BLaER1 treated with 17β-estradiol and CSF1 and Interleukin-3, amounts not matched to agents 10 nM and 100 nM (cell line): Measurements from ENCODE around the gene ABCA7.
A peak's percentile ranks its signal among the peaks of the same experiment; 100 is the strongest.

Source experiments
- H3K27ac ChIP-seq, 11 experiments: shearing (Covaris generic); formaldehyde crosslinking; 2 replicates each; pipeline ENCODE4 v1.8.1; 2022
- H3K27me3 ChIP-seq, 11 experiments: shearing (Covaris generic); formaldehyde crosslinking; 2 replicates each; pipeline ENCODE4 v1.8.1; 2022
- H3K36me3 ChIP-seq, 11 experiments: shearing (Covaris generic); formaldehyde crosslinking; 2 replicates each; pipeline ENCODE4 v1.8.1; 2022
- H3K4me1 ChIP-seq, 10 experiments: shearing (Covaris generic); formaldehyde crosslinking; 2 replicates each; pipeline ENCODE4 v1.8.1; 2022
- H3K4me2 ChIP-seq, 11 experiments: shearing (Covaris generic); formaldehyde crosslinking; 2 replicates each; pipeline ENCODE4 v1.8.1; 2022
- H3K4me3 ChIP-seq, 10 experiments: shearing (Covaris generic); formaldehyde crosslinking; 2 replicates each; pipeline ENCODE4 v1.8.1; 2022
- H3K9ac ChIP-seq, 11 experiments: shearing (Covaris generic); formaldehyde crosslinking; 2 replicates each; pipeline ENCODE4 v1.8.1; 2022
- H3K9me3 ChIP-seq, 11 experiments: shearing (Covaris generic); formaldehyde crosslinking; replicated peaks in 1 of 11; 2 replicates each; pipeline ENCODE4 v1.8.1; 2022
- H4K20me1 ChIP-seq, 11 experiments: shearing (Covaris generic); formaldehyde crosslinking; 2 replicates each; pipeline ENCODE4 v1.8.1; 2022
- Cebpa-rat ChIP-seq, 11 experiments: shearing (Covaris generic); IDR thresholded peaks; 2 replicates each; pipeline ENCODE4 v1.8.1; 2022

The ABCA7 gene

DNA sequence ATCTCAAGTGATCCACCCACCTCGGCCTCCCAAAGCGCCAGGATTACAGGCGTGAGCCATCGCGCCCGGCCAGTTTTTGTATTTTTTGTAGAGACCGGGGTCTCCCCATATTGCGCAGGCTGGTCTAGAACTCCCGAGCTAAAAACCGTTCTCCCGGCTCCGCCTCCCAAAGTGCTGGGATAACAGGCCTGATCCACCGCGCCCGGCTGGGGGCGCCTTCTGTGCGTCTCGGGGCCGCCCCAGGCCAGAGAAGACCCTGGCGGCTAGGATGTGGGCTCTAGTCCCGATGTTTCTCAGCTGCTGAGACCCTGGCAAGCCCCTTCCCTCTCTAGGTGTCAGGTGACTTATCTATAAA is 30.6 kb downstream of the ABCA7 start:
- H4K20me1 ChIP-seq, result peaks cover 42 to 71% (median 60%) of the 10 kb centered on the region in 11 experiments; a peak in 21 of 22 replicates
- no peaks in the 10 kb centered on the region for H3K27me3 ChIP-seq
- H3K9me3 ChIP-seq, result no peaks in the 10 kb centered on the region
- H3K4me1 ChIP-seq, result peaks cover 72 to 86% (median 77%) of the 10 kb centered on the region in 10 experiments
- peak overlapping the region in 9 of 11 experiments; percentile 5 to 95 (median 33); a peak in 6 of 22 replicates for H3K9ac ChIP-seq
- peak overlapping the region in 7 of 11 experiments; percentile 12 to 99 (median 32); a peak in 11 of 22 replicates for H3K27ac ChIP-seq
- peaks cover 64 to 72% (median 68%) of the 10 kb centered on the region in 11 experiments for H3K36me3 ChIP-seq
- peak overlapping the region in 10 of 11 experiments; percentile 24 to 99 (median 94); a peak in 16 of 22 replicates for H3K4me2 ChIP-seq
- TF ChIP-seq Cebpa-rat (IDR thresholded peaks at IDR 0.05), result no peak
- H3K4me3 ChIP-seq, result no peak overlapping the region; a peak in 1 of 20 replicates

DNA sequence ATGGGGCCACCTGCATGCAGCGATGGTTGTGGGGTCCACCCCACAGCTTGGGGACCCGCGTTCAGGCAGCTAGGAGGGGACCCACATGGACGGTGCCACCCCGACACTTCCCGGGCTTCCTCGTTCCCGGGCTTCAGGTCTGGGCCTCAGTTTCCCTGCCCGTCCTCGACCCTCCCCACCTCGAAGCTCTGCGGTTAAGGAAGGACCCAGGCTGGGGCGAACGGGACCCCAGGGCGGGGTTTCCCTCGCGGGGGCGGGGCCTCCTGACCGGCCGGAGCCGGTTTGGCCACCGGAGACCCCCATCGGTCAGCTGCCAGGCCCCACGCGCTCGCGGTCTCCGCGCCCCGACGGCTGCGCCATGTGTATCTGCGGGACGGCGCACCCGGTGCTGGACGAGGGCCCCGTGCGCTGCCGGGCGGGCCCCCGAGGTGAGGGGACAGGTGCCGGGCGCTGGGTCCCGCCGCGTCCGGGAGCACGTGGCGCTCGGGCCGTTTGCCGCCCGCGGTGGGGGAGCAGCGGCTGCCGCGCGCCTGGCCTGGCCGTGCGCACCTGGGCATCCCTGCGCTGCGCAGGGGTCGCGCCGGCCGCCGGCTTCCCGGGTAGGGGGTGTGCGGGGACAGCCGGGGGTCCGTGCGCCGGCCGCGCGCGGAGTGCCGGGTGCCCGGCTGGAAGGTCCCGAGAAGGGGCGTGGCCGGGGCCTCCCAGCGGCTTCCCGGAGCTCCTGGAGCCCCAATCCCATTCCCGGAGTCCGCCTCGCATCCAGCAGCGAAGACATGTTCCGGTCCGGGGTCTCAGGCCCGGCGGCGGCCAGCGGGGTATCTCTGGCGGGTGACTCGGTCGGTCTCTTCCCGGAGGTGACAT is 31.3 kb downstream of the ABCA7 start:
- peaks cover 70 to 78% (median 74%) of the 10 kb centered on the region in 11 experiments for H3K36me3 ChIP-seq
- peak overlapping the region; percentile 0 to 95 (median 27); a peak in 8 of 22 replicates for H3K9ac ChIP-seq
- H3K27me3 ChIP-seq, result no peaks in the 10 kb centered on the region
- no peak overlapping the region for H3K4me3 ChIP-seq
- peak overlapping the region in 7 of 11 experiments; percentile 12 to 99 (median 32); a peak in 11 of 22 replicates for H3K27ac ChIP-seq
- H3K4me2 ChIP-seq, result peak overlapping the region in 10 of 11 experiments; percentile 24 to 99 (median 94); a peak in 19 of 22 replicates
- TF ChIP-seq Cebpa-rat (IDR thresholded peaks at IDR 0.05), result no peak
- peaks cover 72 to 86% (median 77%) of the 10 kb centered on the region in 10 experiments for H3K4me1 ChIP-seq
- H4K20me1 ChIP-seq, result peaks cover 46 to 77% (median 66%) of the 10 kb centered on the region in 11 experiments; a peak in 21 of 22 replicates
- H3K9me3 ChIP-seq, result no peaks in the 10 kb centered on the region

DNA sequence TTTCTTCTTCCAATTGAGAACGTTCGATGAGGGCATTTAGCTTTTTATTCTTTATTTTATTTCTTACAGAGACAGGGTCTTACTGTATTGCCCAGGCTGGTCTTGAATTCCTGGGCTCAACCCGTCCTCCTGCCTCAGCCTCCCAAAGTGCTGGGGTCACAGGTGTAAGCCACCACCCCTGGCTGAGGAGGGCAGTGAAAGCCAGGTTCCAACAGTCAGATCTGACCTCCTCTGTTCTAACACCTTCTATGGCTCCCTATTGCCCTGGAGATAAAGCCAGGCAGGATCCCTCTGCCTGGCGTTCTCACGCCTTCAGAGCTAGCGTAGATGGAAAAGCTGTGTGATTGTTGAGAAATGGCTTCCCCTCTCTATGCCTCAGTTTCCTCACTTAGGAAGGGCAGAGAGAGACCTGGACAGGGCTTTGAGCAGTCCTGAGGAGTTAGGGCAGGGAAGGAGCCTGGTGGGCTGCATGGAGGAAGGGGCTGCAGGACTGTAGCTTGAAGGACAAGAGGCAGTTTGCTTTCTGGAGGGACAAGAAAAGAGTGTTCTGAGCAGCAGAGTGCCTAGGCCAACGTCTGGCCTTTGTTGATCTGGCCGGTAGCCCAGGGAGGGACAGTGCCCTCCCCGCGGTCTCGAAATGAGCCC is 32.6 kb downstream of the ABCA7 start:
- H4K20me1 ChIP-seq, result peaks cover 51 to 90% (median 79%) of the 10 kb centered on the region in 11 experiments; a peak in 21 of 22 replicates
- no peak overlapping the region for H3K4me3 ChIP-seq
- H3K4me2 ChIP-seq, result peak overlapping the region in 9 of 11 experiments; percentile 4 to 97 (median 88); a peak in 13 of 22 replicates
- H3K4me1 ChIP-seq, result peaks cover 79 to 92% (median 83%) of the 10 kb centered on the region in 10 experiments
- no peak for TF ChIP-seq Cebpa-rat (IDR thresholded peaks at IDR 0.05)
- no peaks in the 10 kb centered on the region for H3K27me3 ChIP-seq
- peaks cover 80 to 91% (median 85%) of the 10 kb centered on the region in 11 experiments for H3K36me3 ChIP-seq
- H3K27ac ChIP-seq, result peak overlapping the region in 3 of 11 experiments; percentile 15 to 40 (median 19); a peak in 3 of 22 replicates
- no peaks in the 10 kb centered on the region for H3K9me3 ChIP-seq
- H3K9ac ChIP-seq, result peak overlapping the region in 7 of 11 experiments; percentile 2 to 95 (median 21); a peak in 6 of 22 replicates

DNA sequence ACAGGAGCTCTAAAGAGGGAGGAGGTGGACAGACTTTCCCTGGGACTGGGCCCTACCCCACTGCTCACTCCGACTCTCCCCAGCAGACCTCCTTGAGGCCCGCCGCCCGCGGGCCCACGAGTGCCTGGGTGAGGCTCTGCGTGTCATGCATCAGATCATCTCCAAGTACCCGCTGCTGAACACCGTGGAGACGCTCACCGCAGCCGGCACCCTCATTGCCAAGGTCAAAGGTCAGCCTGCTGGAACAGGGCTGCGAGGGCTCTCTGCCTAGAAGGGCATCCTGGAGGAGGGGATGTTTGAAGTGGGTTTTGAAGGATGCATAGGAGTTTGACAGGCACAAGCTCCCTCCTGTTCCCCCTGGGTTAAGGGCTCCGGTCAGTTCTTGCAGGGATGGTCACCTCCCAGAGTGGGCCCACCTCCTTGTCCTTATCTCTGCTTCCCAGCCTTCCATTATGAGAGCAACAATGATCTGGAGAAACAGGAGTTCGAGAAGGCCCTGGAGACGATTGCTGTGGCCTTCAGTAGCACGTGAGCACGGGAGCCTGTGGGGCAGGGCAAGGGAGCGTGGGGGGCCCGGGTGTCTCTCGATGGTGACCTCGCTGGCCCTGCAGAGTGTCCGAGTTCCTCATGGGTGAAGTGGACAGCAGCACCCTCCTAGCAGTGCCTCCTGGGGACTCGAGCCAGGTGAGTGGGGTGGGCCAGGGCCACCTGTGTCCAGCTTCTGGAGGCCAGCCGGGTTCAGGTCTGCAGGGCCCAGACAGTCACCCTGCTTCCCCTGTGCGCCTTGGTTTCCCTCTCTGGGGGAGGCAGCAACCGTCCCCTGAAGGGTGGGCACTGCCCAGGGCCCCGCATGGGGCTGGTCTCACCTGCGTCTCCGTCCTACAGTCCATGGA is 33.4 kb downstream of the ABCA7 start:
- H3K4me2 ChIP-seq, result peak overlapping the region; percentile 69 to 97 (median 75)
- peaks cover 57 to 94% (median 87%) of the 10 kb centered on the region in 11 experiments; a peak in 21 of 22 replicates for H4K20me1 ChIP-seq
- H3K36me3 ChIP-seq, result peaks cover 86 to 97% (median 92%) of the 10 kb centered on the region in 11 experiments
- H3K9ac ChIP-seq, result peak overlapping the region in 8 of 11 experiments; percentile 12 to 55 (median 32); a peak in 6 of 22 replicates
- H3K27me3 ChIP-seq, result no peaks in the 10 kb centered on the region
- no peak for TF ChIP-seq Cebpa-rat (IDR thresholded peaks at IDR 0.05)
- H3K27ac ChIP-seq, result peak overlapping the region in 1 of 11 experiments; percentile 12; a peak in 1 of 22 replicates
- peak overlapping the region in 3 of 10 experiments; percentile 31 to 57 (median 35); a peak in 3 of 20 replicates for H3K4me3 ChIP-seq
- peaks cover 84 to 96% (median 89%) of the 10 kb centered on the region in 10 experiments for H3K4me1 ChIP-seq
- H3K9me3 ChIP-seq, result no peaks in the 10 kb centered on the region

DNA sequence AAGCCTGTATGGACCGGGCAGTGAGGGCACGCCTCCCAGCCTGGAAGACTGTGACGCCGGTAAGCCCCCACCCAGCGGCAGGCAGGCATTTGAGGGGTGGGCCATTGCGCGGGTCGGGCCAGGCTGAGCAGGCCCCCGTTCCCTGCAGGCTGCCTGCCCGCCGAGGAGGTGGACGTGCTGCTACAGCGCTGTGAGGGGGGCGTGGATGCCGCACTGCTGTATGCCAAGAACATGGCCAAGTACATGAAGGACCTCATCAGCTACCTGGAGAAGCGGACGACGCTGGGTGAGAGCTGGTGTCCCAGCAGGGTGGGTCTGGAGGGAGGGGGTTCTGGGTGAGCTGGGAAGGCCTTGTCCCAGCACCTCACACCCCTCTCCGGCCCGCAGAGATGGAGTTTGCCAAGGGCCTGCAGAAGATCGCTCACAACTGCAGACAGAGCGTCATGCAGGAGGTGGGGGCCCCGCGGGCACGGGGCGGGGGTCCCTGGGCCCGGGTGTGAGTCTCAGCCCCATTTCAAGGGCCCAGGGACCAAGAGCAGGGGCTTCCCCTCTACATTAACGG is 34.1 kb downstream of the ABCA7 start:
- peak overlapping the region in 5 of 11 experiments; percentile 12 to 45 (median 35); a peak in 5 of 22 replicates for H3K27ac ChIP-seq

DNA sequence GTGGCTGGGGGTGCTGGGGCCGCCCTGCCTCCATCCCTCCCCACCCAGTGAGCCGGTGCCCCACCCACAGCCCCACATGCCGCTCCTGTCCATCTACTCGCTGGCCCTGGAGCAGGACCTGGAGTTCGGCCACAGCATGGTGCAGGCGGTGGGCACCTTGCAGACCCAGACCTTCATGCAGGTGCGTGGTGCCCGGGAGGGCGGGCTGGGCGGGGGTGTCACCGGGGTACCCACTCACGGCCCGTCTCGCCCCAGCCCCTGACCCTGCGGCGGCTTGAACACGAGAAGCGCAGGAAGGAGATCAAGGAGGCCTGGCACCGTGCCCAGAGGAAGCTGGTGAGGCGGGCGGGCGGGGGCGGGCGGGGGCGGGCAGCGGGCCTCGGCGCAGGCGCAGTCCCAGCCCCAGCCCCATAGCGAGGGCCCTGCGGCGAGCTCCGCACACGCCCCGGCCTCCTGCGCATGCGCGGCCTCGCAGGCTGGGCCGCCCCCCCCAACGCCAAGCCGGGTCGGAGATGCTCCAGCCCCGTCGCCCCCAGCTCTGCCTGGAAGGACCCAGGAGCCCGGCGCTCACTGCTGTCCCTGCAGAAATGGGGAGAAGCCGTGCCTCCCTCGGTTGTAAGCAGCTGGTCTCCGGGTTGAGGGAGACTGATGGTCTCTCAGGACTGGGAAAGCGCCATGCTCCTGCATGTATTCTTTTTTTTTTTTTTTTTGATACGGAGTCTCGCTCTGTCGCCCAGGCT is 34.8 kb downstream of the ABCA7 start:
- no peak for TF ChIP-seq Cebpa-rat (IDR thresholded peaks at IDR 0.05)
- H3K9ac ChIP-seq, result peak overlapping the region in 10 of 11 experiments; percentile 12 to 61 (median 50); a peak in 14 of 22 replicates
- peak overlapping the region; percentile 73 to 97 (median 93) for H3K4me2 ChIP-seq
- H3K27ac ChIP-seq, result peak overlapping the region in 8 of 11 experiments; percentile 46 to 61 (median 54); a peak in 13 of 22 replicates
- H3K36me3 ChIP-seq, result peaks cover 88 to 97% (median 93%) of the 10 kb centered on the region in 11 experiments
- H3K4me3 ChIP-seq, result peak overlapping the region in 9 of 10 experiments; percentile 19 to 57 (median 30); a peak in 11 of 20 replicates
- no peaks in the 10 kb centered on the region for H3K9me3 ChIP-seq
- H3K27me3 ChIP-seq, result no peaks in the 10 kb centered on the region
- H3K4me1 ChIP-seq, result peaks cover 71 to 90% (median 81%) of the 10 kb centered on the region in 10 experiments
- H4K20me1 ChIP-seq, result peaks cover 64 to 98% (median 93%) of the 10 kb centered on the region in 11 experiments

More for the DNA sequence above, 34.1 kb downstream of the ABCA7 start:
- H3K9me3 ChIP-seq, result no peaks in the 10 kb centered on the region
- H3K4me1 ChIP-seq, result peaks cover 78 to 91% (median 87%) of the 10 kb centered on the region in 10 experiments
- no peak for TF ChIP-seq Cebpa-rat (IDR thresholded peaks at IDR 0.05)
- H4K20me1 ChIP-seq, result peaks cover 59 to 97% (median 92%) of the 10 kb centered on the region in 11 experiments; a peak in 21 of 22 replicates
- peak overlapping the region; percentile 69 to 97 (median 75) for H3K4me2 ChIP-seq
- no peaks in the 10 kb centered on the region for H3K27me3 ChIP-seq
- peak overlapping the region in 6 of 10 experiments; percentile 19 to 57 (median 33); a peak in 7 of 20 replicates for H3K4me3 ChIP-seq
- H3K9ac ChIP-seq, result peak overlapping the region in 9 of 11 experiments; percentile 12 to 55 (median 38); a peak in 12 of 22 replicates
- peaks cover 84 to 97% (median 91%) of the 10 kb centered on the region in 11 experiments for H3K36me3 ChIP-seq

DNA sequence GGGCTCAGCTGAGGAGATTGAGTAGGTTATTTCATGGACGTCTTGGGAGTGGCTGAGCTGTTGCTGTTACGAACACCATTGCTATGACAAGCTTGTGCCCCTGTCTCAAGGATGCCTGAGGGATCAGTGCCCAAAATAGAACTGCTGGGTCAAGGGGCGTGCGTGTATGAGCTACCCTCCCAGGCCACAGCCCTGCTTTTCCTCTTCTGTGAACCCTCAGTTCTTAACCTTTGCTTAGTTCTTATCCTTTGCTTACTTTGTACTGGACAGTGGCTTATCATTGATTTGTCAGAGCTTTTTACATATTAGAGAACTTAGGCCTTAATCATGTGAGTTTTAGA is 36.1 kb downstream of the ABCA7 start:
- Histone ChIP-seq H3K9ac (peak overlapping the region in 10 of 11 experiments; percentile 9 to 61 (median 45); a peak in 14 of 22 replicates), H3K27me3 (no peaks in the 10 kb centered on the region), H3K4me3 (peak overlapping the region in 3 of 10 experiments; percentile 43 to 57 (median 45); a peak in 4 of 20 replicates), H3K9me3 (no peaks in the 10 kb centered on the region), H3K4me2 (peak overlapping the region; percentile 57 to 96 (median 89)), H4K20me1 (peaks cover 71 to 98% (median 93%) of the 10 kb centered on the region in 11 experiments), H3K36me3 (peaks cover 88 to 97% (median 93%) of the 10 kb centered on the region in 11 experiments), H3K27ac (peak overlapping the region in 9 of 11 experiments; percentile 34 to 63 (median 52); a peak in 15 of 22 replicates), H3K4me1 (peaks cover 60 to 90% (median 71%) of the 10 kb centered on the region in 10 experiments)
- no peak for TF ChIP-seq Cebpa-rat (IDR thresholded peaks at IDR 0.05)
